Activated CD4-positive, alpha-beta T cell treated with anti-CD3 and anti-CD28 coated beads for 1 hour (primary cell): ENCODE results near the gene TAF10.

Experiments used
- DNase-seq: peaks from one replicate; pipeline ENCODE4 v3.0.0-alpha.2; 2020

The TAF10 gene

GRCh38 chr11:6576471-6577373, 35.3 kb downstream of the TAF10 start:
- no peak for DNase-seq

GRCh38 chr11:6574816-6575715, 37.0 kb downstream of the TAF10 start:
- no peak for DNase-seq

- DNase-seq: no peak
Measured at GRCh38 chr11:6572215-6572614, 39.8 kb downstream of the TAF10 start.

- DNase-seq: no peak
Measured at GRCh38 chr11:6571434-6572008, 40.5 kb downstream of the TAF10 start.

- no peak for DNase-seq
Measured at GRCh38 chr11:6570691-6571427, 41.2 kb downstream of the TAF10 start.

GRCh38 chr11:6569706-6570105, 42.3 kb downstream of the TAF10 start:
- DNase-seq: no peak

GRCh38 chr11:6568191-6568918, 43.7 kb downstream of the TAF10 start:
- no peak for DNase-seq

- no peak for DNase-seq
Measured at GRCh38 chr11:6567371-6567745, 44.7 kb downstream of the TAF10 start.

- no peak for DNase-seq
Measured at GRCh38 chr11:6566704-6567370, 45.2 kb downstream of the TAF10 start.

- no peak for DNase-seq
Measured at GRCh38 chr11:6565988-6566703, 45.9 kb downstream of the TAF10 start.

GRCh38 chr11:6565325-6565724, 46.7 kb downstream of the TAF10 start:
- no peak for DNase-seq

- no peak for DNase-seq
Measured at GRCh38 chr11:6563667-6564066, 48.3 kb downstream of the TAF10 start.

- DNase-seq: no peak
Measured at GRCh38 chr11:6563121-6563619, 48.8 kb downstream of the TAF10 start.

- DNase-seq: no peak
Measured at GRCh38 chr11:6561288-6561687, 50.7 kb downstream of the TAF10 start.
